ENCODE results near the gene NUCB2. TPM values are rescaled to one million over a fixed set of nuclear protein-coding genes. Genes with fewer than 3 reads are reported as not detected.

NUCB2 gene
- total RNA-seq, 1 donor from 2014 or later: 114 TPM

DNA sequence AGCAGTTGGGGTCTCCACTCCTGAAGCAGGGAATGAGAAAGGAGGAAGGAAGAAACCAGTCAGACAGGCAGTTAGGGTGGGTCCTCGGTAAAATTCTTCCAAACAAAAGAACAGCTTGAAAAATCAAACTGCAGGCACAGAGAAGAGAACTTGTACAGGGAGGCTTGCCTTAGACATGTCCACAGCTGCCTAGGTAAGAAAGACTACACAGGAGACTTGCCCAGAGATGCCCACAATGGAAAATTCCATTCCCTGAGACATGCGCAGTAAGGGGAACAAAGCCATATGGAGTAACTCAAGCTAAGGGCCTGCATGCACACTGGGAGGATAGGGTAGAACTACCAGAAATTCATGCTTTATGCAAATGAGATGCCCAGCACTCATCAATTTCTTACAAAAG is 102.1 kb downstream of the NUCB2 start:
- intact Hi-C loops (cut with micrococcal nuclease): no loop called here

DNA sequence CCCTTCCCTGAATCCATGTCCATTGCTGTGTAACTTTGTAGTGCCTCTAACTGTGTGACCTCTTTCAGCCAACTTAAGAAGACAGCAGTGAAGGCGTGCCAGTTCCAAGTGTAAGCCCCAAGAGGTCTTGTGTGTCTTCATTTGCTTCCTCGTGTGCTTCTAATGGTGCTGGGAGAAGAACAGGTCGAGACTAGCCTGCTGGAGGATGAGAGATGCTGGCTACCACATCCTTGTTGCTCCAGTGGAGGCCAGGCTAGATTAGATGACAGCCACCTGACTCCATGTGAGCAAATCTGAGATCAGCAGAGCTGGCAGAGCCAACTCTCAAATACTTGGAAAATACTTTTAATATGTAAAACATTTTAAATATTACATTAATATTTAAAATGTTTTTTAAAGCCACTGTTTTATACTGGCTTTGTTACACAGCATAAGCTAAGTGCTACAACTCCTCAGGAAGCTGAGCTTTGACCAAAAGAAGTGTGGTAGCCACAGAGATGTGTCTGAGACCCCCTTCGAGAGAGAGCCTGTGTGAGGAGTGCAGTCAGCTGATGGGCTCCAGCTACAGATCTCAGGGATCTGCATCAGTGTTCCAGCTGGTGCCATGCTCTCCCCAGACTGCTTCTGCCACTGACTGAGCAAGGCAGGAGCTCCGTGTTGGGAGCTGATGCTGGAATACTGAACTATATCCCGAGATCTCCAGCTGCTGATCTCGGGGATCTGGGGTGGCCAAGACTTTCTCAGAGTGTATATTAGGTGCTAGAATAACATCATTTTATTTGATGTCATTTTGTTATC is 103.0 kb downstream of the NUCB2 start:
- intact Hi-C loops (cut with micrococcal nuclease): no loop called here

DNA sequence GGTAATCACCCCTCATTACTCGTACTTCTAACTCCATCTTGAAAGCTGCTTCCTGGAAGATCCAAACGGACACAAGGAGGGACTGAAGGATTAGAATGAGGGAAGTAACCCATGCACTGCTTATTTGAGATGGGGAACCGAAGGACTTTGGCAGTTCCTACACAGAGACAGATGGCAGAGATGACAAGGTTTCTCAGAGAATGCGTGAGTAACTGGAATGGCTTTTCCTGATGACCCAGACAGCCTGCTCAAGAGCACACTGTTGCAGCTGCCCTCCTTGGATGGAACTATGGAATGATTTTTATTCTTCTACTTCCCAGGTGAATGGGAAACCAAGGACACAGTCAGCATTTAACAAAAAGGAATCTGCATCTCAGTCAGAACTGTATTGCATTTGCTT is 104.6 kb downstream of the NUCB2 start:
- intact Hi-C loops (cut with micrococcal nuclease): no loop called here

Other genes with a start within 250 kb of the NUCB2 start
- 903 and 931 TPM in 2 replicates for gene RPS13, start 199.1 kb upstream of the NUCB2 start, total RNA-seq
- gene PIK3C2A, start 68.8 kb upstream of the NUCB2 start, total RNA-seq: 22.7 and 25.1 TPM in 2 replicates
- gene NCR3LG1, start 75.1 kb downstream of the NUCB2 start, total RNA-seq: 0.88 and 1.1 TPM in 2 replicates
- 0.42 and 0.61 TPM in 2 replicates for gene KCNJ11, start 111.9 kb downstream of the NUCB2 start, total RNA-seq
- gene ABCC8, start 200.1 kb downstream of the NUCB2 start, total RNA-seq: not detected in 2 replicates

Measured in T-helper 1 cell treated with Interleukin-12 subunit alpha and Interleukin-12 subunit beta and Interleukin-4 antibody, amounts not matched to agents 30 ng/mL and 1 ng/mL, for 36 hours (primary cell).